HL-60 (cell line): ENCODE data around the gene TULP4.
"Not testable (repeated sequence)": the region's sequence is repeated elsewhere in the genome, so short reads cannot be mapped to it uniquely, and the experiment has no call there.

ENCODE experiments used
- DNase-seq, 2 experiments: peaks; one replicate each; pipeline ENCODE4 v3.0.0-alpha.2; 2010 to 2020; ENCODE audit warnings: low read depth in 1 of 2, low spot score in 1 of 2
- H3K27ac ChIP-seq: fragments of 250-450 bp; sonication (Bioruptor Pico); replicated peaks from 2 replicates; pipeline ENCODE4 v1.5.1; 2020; ENCODE audit warnings: mild to moderate bottlenecking, moderate library complexity
- H3K27me3 ChIP-seq: fragments of 250-450 bp; sonication (Bioruptor Pico); 2 replicates; pipeline ENCODE4 v1.5.1; 2021; ENCODE audit warnings: mild to moderate bottlenecking, moderate library complexity; ENCODE audit not compliant: insufficient read depth, poor library complexity, severe bottlenecking
- H3K4me3 ChIP-seq: replicated peaks from 2 replicates; pipeline ENCODE4 v1.5.1; 2011; ENCODE audit warnings: mild to moderate bottlenecking, control low read depth, low read length; ENCODE audit not compliant: insufficient read depth
- GABPA ChIP-seq: IDR thresholded peaks from 2 replicates; pipeline ENCODE4 v1.6.1; 2012; ENCODE audit warnings: low read depth
- POLR2AphosphoS5 ChIP-seq: IDR thresholded peaks from 2 replicates; pipeline ENCODE4 v1.6.1; 2012; ENCODE audit warnings: low read depth
- SPI1 ChIP-seq: IDR thresholded peaks from 2 replicates; pipeline ENCODE4 v1.6.1; 2012; ENCODE audit warnings: low read depth, mild to moderate bottlenecking, borderline replicate concordance
- TF ChIP-seq, protein P1 (sequence below): IDR thresholded peaks from 2 replicates; pipeline ENCODE4 v1.6.1; 2012; ENCODE audit warnings: low read depth; ENCODE audit not compliant: insufficient replicate concordance
- TF ChIP-seq, protein P2 (sequence below): IDR thresholded peaks from one replicate; pipeline ENCODE4 v1.5.1; 2011; ENCODE audit warnings: low read length, control low read depth, inconsistent platforms; ENCODE audit not compliant: insufficient read depth

Gene TULP4

GRCh38 chr6:158334534-158334933 is 22.3 kb downstream of the TULP4 start:
- no peaks in the 10 kb centered on the region for H3K27me3 ChIP-seq
- TF ChIP-seq GABPA, result no peak
- no peak for TF ChIP-seq POLR2AphosphoS5
- TF ChIP-seq SPI1, result no peak
- TF ChIP-seq, protein P1, sequence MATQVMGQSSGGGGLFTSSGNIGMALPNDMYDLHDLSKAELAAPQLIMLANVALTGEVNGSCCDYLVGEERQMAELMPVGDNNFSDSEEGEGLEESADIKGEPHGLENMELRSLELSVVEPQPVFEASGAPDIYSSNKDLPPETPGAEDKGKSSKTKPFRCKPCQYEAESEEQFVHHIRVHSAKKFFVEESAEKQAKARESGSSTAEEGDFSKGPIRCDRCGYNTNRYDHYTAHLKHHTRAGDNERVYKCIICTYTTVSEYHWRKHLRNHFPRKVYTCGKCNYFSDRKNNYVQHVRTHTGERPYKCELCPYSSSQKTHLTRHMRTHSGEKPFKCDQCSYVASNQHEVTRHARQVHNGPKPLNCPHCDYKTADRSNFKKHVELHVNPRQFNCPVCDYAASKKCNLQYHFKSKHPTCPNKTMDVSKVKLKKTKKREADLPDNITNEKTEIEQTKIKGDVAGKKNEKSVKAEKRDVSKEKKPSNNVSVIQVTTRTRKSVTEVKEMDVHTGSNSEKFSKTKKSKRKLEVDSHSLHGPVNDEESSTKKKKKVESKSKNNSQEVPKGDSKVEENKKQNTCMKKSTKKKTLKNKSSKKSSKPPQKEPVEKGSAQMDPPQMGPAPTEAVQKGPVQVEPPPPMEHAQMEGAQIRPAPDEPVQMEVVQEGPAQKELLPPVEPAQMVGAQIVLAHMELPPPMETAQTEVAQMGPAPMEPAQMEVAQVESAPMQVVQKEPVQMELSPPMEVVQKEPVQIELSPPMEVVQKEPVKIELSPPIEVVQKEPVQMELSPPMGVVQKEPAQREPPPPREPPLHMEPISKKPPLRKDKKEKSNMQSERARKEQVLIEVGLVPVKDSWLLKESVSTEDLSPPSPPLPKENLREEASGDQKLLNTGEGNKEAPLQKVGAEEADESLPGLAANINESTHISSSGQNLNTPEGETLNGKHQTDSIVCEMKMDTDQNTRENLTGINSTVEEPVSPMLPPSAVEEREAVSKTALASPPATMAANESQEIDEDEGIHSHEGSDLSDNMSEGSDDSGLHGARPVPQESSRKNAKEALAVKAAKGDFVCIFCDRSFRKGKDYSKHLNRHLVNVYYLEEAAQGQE, result no peak
- TF ChIP-seq, protein P2, sequence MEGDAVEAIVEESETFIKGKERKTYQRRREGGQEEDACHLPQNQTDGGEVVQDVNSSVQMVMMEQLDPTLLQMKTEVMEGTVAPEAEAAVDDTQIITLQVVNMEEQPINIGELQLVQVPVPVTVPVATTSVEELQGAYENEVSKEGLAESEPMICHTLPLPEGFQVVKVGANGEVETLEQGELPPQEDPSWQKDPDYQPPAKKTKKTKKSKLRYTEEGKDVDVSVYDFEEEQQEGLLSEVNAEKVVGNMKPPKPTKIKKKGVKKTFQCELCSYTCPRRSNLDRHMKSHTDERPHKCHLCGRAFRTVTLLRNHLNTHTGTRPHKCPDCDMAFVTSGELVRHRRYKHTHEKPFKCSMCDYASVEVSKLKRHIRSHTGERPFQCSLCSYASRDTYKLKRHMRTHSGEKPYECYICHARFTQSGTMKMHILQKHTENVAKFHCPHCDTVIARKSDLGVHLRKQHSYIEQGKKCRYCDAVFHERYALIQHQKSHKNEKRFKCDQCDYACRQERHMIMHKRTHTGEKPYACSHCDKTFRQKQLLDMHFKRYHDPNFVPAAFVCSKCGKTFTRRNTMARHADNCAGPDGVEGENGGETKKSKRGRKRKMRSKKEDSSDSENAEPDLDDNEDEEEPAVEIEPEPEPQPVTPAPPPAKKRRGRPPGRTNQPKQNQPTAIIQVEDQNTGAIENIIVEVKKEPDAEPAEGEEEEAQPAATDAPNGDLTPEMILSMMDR, result no peak
- DNase-seq, result no peak
- no peak overlapping the region for H3K27ac ChIP-seq
- H3K4me3 ChIP-seq, result no peak overlapping the region

DNA sequence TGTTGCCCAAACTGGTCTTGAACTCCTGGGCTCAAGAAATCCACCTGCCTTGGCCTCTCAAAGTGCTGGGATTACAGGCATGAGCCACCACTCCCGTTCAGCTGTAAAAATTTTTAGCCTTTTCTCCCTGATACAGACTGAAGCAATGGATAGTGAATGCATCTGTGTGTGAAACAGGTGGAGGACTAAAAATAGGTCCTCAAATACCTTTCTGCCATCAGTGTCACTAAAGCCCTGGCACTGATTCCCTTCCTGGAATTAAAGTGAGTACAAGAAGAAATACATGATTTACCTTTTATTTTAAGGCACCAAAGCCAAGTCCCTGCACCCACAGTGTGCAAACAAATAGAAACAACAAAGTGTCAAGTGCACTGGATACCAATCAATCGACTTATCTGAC is 25.1 kb downstream of the TULP4 start:
- H3K27me3 ChIP-seq, result no peaks in the 10 kb centered on the region
- H3K27ac ChIP-seq, result no peak overlapping the region
- H3K4me3 ChIP-seq, result no peak overlapping the region
- DNase-seq, result no peak
- TF ChIP-seq GABPA, result no peak
- TF ChIP-seq, protein P2, result no peak
- TF ChIP-seq POLR2AphosphoS5, result no peak
- TF ChIP-seq, protein P1, result no peak

DNA sequence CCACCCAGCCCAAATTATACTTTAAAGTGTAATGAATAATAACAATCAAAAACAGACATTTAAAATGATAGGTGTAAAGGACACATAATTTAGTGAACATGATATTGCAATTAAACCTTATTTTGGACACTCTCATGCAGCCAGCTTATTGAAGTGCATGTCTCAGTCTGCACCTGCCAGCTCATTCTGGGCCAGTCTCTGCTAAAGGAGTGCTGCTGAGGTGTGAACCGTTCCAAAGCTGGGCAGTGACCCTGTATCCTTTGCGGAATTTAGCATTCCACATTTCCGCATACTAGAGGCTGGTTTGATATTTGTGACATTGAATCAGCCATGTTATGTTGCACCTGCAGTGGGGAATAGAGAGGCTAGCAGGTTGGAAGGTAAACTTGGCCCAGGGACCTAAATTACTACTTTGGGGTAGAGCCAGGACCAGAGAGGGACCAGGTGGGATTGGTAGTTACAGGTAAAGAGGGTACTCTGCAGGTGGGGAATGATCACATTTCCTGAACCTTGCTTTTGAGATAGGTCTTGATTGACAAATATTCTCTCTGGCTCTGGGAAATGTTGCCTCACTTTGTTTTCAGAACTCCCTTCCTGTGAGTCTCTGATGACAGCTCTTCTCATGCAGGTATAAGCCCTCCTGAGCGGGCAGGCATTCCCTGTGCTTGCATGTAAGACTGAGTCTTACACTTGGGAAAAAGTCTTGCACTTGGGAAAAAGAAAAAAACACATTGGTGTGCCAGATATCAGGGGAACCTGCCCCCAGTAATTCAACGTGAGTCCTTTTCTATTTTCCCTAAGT is 26.2 kb downstream of the TULP4 start:
- no peak for DNase-seq
- no peak overlapping the region for H3K4me3 ChIP-seq

GRCh38 chr6:158339197-158339596 is 26.9 kb downstream of the TULP4 start:
- not testable (repeated sequence) for H3K27ac ChIP-seq, H3K4me3 ChIP-seq, H3K27me3 ChIP-seq, DNase-seq

More for the DNA sequence above, 26.2 kb downstream of the TULP4 start:
- H3K27me3 ChIP-seq, result no peaks in the 10 kb centered on the region
- TF ChIP-seq, protein P2, result no peak
- TF ChIP-seq SPI1, result no peak
- TF ChIP-seq GABPA, result no peak
- TF ChIP-seq POLR2AphosphoS5, result no peak
- TF ChIP-seq, protein P1, result no peak
- no peak overlapping the region for H3K27ac ChIP-seq
